AG20443 (cell line): Measurements from ENCODE around the gene MAGEA2B.
"Not testable (repeated sequence)": the region's sequence is repeated elsewhere in the genome, so short reads cannot be mapped to it uniquely, and the experiment has no call there.

ENCODE experiments used
- DNase-seq: peaks from one replicate; pipeline ENCODE4 v3.0.0; 2012; ENCODE audit warnings: low spot score, mixed read lengths

Gene MAGEA2B, protein sequence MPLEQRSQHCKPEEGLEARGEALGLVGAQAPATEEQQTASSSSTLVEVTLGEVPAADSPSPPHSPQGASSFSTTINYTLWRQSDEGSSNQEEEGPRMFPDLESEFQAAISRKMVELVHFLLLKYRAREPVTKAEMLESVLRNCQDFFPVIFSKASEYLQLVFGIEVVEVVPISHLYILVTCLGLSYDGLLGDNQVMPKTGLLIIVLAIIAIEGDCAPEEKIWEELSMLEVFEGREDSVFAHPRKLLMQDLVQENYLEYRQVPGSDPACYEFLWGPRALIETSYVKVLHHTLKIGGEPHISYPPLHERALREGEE

DNA sequence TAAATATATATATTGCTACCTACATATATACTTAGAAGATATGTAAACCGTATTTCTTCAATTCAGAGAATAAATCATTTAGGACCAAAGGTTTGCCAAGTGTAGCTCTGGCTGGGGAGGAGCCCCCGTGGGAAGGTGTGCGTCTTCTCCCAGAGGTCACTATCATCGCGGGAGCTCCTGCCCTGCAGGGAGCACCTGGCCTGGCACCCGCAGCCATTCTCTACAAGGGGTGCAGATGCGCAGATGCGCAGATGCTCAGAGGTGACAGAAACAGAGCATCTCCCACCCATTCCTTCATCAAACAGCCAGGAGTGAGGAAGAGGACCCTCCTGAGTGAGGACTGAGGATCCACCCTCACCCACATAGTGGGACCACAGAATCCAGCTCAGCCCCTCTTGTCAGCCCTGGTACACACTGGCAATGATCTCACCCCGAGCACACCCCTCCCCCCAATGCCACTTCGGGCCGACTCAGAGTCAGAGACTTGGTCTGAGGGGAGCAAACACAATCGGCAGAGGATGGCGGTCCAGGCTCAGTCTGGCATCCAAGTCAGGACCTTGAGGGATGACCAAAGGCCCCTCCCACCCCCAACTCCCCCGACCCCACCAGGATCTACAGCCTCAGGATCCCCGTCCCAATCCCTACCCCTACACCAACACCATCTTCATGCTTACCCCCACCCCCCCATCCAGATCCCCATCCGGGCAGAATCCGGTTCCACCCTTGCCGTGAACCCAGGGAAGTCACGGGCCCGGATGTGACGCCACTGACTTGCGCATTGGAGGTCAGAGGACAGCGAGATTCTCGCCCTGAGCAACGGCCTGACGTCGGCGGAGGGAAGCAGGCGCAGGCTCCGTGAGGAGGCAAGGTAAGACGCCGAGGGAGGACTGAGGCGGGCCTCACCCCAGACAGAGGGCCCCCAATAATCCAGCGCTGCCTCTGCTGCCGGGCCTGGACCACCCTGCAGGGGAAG lies at the start of gene MAGEA2B:
Gene MAGEA2B, plus strand, starts transcription at position 814 of the 973 bp plus-strand sequence. CDS start 2,479 bp downstream, outside the sequence.
- not testable (repeated sequence) for DNase-seq

DNA sequence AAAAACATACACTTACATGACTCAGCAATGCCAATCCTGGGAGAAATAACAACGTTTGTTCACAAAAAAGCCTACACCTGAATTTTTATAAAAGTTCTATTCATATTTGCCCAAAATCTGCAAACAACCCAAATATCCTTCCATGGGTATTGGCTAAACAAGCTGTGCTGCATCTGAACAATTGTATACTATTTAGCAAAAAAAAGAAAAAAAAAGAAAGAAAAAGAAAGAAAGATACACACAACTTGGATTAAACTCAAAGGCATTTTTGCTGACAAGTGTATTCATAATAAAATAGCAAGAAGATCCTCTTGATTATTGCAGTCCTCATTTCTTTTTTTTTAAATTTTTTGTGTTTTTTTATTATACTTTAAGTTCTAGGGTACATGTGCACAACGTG lies 40.3 kb upstream of the MAGEA2B start:
- no peak for DNase-seq

DNA sequence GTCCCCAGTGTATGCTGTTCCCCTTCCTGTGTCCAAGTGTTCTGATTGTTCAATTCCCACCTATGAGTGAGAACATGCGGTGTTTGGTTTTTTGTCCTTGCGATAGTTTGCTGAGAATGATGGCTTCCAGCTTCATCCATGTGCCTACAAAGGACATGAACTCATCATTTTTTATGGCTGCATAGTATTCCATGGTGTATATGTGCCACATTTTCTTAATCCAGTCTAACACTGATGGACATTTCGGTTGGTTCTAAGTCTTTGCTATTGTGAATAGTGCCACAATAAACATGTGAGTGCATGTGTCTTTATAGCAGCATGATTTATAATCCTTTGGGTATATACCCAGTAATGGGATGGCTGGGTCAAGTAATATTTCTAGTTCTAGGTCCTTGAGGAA lies 39.8 kb upstream of the MAGEA2B start:
- DNase-seq, result not testable (repeated sequence)

DNA sequence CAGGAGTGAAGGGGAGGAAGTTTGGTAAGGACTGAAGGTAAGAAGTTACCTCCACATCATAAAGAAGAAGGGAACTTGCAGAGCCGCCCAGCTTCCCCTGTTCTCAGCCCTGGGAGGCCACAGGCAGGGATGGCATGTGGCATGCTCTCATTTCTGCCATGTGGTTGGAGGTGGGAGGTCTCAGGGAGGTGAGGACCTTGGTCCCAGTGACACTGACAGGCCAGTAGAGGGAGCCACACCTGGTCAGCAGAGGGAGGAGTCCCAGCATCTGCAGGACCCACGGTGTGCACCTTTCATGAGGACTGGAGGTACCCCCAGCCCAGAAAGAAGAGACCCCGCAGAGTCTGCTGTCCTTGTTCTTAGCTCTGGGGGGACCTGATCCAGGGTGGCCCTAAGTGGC lies 33.4 kb upstream of the MAGEA2B start:
- not testable (repeated sequence) for DNase-seq

DNA sequence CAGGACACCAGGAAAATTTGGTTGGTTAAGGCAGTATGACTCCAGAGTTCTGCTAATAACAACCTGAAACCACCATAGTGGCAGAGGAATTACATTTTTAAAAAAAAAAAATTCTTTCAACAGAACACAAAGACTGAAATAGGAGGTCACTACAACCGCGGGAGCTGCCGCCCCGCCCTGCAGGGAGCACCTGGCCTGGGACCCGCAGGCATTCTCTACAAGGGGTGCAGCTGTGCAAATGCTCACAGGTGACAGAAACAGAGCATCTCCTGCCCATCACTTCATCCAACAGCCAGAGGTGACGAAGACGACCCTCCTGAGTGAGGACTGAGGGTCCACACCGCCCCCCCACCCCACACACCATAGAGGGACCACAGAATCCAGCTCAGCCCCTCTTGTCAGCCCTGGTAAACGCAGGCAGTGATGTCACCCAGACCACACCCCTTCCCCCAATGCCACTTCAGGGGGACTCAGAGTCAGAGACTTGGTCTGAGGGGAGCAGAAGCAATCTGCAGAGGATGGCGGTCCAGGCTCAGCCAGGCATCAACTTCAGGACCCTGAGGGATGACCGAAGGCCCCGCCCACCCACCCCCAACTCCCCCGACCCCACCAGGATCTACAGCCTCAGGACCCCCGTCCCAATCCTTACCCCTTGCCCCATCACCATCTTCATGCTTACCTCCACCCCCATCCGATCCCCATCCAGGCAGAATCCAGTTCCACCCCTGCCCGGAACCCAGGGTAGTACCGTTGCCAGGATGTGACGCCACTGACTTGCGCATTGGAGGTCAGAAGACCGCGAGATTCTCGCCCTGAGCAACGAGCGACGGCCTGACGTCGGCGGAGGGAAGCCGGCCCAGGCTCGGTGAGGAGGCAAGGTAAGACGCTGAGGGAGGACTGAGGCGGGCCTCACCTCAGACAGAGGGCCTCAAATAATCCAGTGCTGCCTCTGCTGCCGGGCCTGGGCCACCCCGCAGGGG lies 16.2 kb upstream of the MAGEA2B start, which contains the start of gene MAGEA3:
Gene MAGEA3, plus strand, starts transcription at position 843 of the 980 bp plus-strand sequence. CDS start 2,039 bp downstream, outside the sequence.
- not testable (repeated sequence) for DNase-seq

DNA sequence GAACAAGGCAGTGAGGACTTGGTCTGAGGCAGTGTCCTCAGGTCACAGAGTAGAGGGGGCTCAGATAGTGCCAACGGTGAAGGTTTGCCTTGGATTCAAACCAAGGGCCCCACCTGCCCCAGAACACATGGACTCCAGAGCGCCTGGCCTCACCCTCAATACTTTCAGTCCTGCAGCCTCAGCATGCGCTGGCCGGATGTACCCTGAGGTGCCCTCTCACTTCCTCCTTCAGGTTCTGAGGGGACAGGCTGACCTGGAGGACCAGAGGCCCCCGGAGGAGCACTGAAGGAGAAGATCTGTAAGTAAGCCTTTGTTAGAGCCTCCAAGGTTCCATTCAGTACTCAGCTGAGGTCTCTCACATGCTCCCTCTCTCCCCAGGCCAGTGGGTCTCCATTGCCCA lies 14.0 kb upstream of the MAGEA2B start:
- DNase-seq, result not testable (repeated sequence)

DNA sequence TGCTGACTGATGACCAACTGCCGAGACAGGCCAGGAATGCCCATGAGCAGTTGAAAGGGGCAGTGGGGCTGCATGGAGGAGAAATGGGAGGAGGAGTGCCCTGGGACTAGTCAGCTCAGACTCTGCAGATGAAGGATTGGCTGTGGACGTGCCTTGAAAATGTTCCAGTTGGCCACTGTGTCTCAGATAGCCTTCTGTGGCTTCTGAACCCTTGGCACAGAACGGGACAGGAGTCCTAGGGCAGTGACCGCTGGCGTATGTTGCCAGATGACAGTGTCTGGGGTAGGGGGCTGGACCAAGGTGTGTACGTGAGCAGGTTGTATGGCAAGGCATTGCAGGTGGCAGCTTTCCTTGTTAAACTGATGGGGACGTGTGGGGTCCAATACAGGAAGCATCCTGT lies 7.9 kb upstream of the MAGEA2B start:
- not testable (repeated sequence) for DNase-seq

DNA sequence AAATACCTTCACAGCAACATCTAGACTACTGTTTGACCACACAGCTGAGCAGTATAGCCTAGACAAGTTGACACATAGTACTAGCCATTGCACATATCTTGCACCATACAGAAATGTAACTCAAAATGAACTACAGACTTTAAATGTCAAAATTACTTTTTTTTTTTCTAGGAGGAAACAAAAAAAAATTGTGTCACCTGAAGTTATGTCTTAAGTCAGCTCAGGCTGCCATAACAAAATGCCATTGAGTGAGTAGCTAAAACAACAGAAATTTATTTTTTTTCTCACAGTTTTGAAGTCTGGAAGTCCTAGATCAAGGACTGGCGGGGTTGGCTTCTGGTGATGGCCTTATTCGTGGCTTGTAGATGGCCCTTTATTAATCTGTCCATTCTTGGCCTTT lies 5.3 kb upstream of the MAGEA2B start, which contains the start of gene CSAG2:
Gene CSAG2, minus strand, starts transcription at position 101 of the 400 bp plus-strand sequence. CDS start 161 bp downstream, outside the sequence.
- DNase-seq, result not testable (repeated sequence)

DNA sequence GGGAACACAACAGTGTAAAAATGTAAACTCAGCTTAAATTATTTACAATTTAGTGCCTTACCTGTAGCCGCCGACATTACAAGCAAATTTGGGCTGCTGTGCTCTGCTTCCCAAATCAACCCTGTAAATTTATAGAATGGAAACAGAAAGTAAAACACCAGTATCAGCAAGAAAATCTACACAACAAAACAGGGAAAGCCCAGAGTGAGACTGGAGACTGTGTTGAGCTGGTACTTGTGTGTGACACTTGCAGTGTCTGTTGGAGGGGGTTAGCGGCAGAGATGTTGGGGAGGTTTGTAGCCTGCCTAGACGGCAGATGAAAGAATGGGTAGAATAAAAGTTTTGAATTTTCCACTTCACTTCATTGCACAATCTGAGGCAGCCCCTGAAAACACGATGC lies 1.2 kb upstream of the MAGEA2B start:
- not testable (repeated sequence) for DNase-seq

DNA sequence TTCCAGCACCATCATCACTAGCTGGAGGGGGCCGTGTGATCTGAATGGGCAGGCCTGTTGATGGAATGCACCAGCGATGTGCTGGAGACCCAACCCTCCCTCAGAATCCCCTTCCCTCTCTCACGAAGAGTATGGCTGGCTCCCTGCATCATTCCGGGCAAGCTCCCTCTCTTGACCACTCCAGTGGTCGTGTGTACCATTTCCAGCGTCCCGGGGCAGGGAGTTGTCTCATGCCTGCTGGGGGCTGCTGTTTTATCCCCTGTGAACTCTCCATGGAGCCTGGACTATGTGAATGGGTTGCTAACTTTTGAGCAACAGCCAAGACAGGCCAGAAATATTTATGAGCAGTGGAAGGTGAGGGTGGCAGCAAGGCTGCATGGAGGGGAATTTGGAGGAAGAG lies 11.0 kb downstream of the MAGEA2B start:
- DNase-seq, result no peak

DNA sequence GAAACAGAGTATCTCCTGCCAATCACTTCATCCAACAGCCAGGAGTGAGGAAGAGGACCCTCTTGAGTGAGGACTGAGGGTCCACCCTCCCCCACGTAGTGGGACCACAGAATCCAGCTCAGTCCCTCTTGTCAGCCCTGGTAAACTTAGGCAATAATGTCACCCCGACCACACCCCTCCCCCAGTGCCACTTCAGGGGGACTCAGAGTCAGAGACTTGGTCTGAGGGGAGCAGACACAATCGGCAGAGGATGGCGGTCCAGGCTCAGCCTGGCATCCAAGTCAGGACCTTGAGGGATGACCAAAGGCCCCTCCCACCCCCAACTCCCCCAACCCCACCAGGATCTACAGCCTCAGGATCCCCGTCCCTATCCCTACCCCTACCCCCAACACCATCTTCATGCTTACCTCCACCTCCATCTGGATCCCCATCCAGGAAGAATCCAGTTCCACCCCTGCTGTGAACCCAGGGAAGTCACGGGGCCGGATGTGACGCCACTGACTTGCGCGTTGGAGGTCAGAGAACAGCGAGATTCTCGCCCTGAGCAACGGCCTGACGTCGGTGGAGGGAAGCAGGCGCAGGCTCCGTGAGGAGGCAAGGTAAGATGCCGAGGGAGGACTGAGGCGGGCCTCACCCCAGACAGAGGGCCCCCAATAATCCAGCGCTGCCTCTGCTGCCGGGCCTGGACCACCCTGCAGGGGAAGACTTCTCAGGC lies 19.0 kb downstream of the MAGEA2B start, which contains the start of the genes CSAG1 and MAGEA12:
Gene CSAG1, minus strand, starts transcription at position 461 of the 715 bp plus-strand sequence. CDS start 1,261 bp downstream, outside the sequence.
Gene MAGEA12, plus strand, starts transcription at position 497 of the 715 bp plus-strand sequence. CDS start 2,405 bp downstream, outside the sequence.
- no peak for DNase-seq

DNA sequence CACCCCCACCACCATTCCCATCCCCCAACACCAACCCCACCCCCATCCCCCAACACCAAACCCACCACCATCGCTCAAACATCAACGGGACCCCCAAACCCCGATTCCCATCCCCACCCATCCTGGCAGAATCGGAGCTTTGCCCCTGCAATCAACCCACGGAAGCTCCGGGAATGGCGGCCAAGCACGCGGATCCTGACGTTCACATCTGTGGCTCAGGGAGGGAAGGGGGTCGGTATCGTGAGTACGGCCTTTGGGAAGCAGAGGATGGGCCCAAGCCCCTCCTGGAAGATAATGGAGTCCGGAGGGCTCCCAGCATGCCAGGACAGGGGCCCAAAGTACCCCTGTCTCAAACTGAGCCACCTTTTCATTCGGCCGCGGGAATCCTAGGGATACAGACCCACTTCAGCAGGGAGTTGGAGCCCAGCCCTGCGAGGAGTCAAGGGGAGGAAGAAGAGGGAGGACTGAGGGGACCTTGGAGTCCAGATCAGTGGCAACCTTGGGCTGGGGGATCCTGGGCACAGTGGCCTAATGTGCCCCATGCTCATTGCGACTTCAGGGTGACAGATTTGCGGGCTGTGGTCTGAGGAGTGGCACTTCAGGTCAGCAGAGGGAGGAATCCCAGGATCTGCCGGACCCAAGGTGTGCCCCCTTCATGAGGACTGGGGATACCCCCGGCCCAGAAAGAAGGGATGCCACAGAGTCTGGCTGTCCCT lies 19.9 kb downstream of the MAGEA2B start:
- DNase-seq, result not testable (repeated sequence)

DNA sequence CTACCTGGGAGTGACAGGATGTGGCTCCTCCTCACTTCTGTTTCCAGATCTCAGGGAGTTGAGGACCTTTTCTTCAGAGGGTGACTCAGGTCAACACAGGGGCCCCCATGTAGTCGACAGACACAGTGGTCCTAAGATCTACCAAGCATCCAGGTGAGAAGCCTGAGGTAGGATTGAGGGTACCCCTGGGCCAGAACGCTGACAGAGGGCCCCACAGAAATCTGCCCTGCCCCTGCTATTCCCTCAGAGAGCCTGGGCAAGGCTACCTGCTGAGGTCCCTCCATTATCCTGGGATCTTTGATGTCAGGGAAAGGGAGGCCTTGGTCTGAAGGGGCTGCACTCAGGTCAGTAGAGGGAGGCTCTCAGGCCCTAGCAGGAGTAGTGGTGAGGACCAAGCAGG lies 20.7 kb downstream of the MAGEA2B start:
- DNase-seq, result no peak

DNA sequence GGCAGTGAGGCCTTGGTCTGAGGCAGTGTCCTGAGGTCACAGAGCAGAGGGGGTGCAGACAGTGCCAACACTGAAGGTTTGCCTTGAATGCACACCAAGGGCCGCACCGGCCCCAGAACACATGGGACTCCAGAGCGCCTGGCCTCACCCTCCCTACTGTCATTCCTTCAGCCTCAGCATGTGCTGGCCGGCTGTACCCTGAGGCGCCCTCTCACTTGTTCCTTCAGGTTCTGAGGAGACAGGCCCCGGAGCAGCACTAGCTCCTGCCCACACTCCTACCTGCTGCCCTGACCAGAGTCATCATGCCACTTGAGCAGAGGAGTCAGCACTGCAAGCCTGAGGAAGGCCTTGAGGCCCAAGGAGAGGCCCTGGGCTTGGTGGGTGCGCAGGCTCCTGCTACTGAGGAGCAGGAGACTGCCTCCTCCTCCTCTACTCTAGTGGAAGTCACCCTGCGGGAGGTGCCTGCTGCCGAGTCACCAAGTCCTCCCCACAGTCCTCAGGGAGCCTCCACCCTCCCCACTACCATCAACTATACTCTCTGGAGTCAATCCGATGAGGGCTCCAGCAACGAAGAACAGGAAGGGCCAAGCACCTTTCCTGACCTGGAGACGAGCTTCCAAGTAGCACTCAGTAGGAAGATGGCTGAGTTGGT lies 21.6 kb downstream of the MAGEA2B start:
- DNase-seq, result no peak

DNA sequence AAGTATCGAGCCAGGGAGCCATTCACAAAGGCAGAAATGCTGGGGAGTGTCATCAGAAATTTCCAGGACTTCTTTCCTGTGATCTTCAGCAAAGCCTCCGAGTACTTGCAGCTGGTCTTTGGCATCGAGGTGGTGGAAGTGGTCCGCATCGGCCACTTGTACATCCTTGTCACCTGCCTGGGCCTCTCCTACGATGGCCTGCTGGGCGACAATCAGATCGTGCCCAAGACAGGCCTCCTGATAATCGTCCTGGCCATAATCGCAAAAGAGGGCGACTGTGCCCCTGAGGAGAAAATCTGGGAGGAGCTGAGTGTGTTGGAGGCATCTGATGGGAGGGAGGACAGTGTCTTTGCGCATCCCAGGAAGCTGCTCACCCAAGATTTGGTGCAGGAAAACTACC lies 22.1 kb downstream of the MAGEA2B start:
- DNase-seq, result not testable (repeated sequence)

DNA sequence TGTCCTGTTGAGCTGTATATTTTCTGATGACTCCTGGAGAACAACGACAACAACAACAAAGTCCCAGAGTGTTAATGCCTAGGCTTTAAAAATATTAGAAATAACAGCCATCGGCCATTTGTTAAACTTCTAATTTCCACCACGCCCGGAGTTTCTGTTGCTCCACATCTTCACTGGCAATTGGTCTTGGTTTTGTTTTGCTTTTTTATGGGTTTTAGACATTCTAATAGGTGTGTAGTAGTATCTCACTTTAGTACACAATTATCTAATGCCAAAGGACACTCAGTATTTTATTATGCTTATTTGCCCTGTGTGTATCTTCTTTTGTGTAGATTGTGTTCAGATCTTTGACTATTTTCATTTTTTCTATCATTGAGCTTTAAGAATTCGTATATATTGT lies 24.1 kb downstream of the MAGEA2B start:
- DNase-seq, result no peak

DNA sequence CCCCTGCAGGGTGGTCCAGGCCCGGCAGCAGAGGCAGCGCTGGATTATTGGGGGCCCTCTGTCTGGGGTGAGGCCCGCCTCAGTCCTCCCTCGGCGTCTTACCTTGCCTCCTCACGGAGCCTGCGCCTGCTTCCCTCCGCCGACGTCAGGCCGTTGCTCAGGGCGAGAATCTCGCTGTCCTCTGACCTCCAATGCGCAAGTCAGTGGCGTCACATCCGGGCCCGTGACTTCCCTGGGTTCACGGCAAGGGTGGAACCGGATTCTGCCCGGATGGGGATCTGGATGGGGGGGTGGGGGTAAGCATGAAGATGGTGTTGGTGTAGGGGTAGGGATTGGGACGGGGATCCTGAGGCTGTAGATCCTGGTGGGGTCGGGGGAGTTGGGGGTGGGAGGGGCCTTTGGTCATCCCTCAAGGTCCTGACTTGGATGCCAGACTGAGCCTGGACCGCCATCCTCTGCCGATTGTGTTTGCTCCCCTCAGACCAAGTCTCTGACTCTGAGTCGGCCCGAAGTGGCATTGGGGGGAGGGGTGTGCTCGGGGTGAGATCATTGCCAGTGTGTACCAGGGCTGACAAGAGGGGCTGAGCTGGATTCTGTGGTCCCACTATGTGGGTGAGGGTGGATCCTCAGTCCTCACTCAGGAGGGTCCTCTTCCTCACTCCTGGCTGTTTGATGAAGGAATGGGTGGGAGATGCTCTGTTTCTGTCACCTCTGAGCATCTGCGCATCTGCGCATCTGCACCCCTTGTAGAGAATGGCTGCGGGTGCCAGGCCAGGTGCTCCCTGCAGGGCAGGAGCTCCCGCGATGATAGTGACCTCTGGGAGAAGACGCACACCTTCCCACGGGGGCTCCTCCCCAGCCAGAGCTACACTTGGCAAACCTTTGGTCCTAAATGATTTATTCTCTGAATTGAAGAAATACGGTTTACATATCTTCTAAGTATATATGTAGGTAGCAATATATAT lies 39.5 kb downstream of the MAGEA2B start, which contains the start of gene MAGEA2:
Gene MAGEA2, minus strand, starts transcription at position 157 of the 965 bp plus-strand sequence. CDS start 2,479 bp downstream, outside the sequence.
- DNase-seq, result not testable (repeated sequence)

DNA sequence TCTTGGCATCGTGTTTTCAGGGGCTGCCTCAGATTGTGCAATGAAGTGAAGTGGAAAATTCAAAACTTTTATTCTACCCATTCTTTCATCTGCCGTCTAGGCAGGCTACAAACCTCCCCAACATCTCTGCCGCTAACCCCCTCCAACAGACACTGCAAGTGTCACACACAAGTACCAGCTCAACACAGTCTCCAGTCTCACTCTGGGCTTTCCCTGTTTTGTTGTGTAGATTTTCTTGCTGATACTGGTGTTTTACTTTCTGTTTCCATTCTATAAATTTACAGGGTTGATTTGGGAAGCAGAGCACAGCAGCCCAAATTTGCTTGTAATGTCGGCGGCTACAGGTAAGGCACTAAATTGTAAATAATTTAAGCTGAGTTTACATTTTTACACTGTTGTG lies 40.4 kb downstream of the MAGEA2B start:
- not testable (repeated sequence) for DNase-seq
